Mesenchymal stem cell (in vitro differentiated cells and primary cell): ENCODE results near the gene TIMM17A.

Experiments used
- DNase-seq: peaks from one replicate; pipeline ENCODE4 v3.0.0-alpha.2; 2013
- H2AFZ ChIP-seq: one replicate; pipeline ENCODE4 v1.6.1; 2013; ENCODE audit warnings: low read depth, mild to moderate bottlenecking, control low read depth, inconsistent platforms, low read length, moderate library complexity
- H2AK5ac ChIP-seq: 2 replicates; pipeline ENCODE4 v1.6.1; 2013; ENCODE audit warnings: low read length, moderate library complexity, mild to moderate bottlenecking, inconsistent platforms; ENCODE audit not compliant: severe bottlenecking
- H2BK120ac ChIP-seq: one replicate; pipeline ENCODE4 v1.6.1; 2013; ENCODE audit warnings: low read depth, mild to moderate bottlenecking, inconsistent platforms, low read length, moderate library complexity
- H2BK12ac ChIP-seq, 2 experiments: one replicate each; pipeline ENCODE4 v1.6.1; 2013; ENCODE audit warnings: inconsistent platforms in 2 of 2, low read length in 2 of 2, mild to moderate bottlenecking in 2 of 2, moderate library complexity in 2 of 2, control low read depth in 1 of 2
- H2BK15ac ChIP-seq: one replicate; pipeline ENCODE4 v1.6.1; 2013; ENCODE audit warnings: mild to moderate bottlenecking, low read depth, inconsistent platforms; ENCODE audit not compliant: poor library complexity, severe bottlenecking
- H2BK5ac ChIP-seq: 2 replicates; pipeline ENCODE4 v1.6.1; 2013; ENCODE audit warnings: low read depth, mild to moderate bottlenecking, low read length, control low read depth, inconsistent platforms; ENCODE audit not compliant: poor library complexity, severe bottlenecking
- H3K14ac ChIP-seq, 2 experiments: one replicate each; pipeline ENCODE4 v1.6.1; 2013; ENCODE audit warnings: inconsistent platforms in 2 of 2, low read length in 2 of 2, control low read depth in 1 of 2, mild to moderate bottlenecking in 1 of 2, moderate library complexity in 1 of 2
- H3K18ac ChIP-seq, 2 experiments: one replicate each; pipeline ENCODE4 v1.6.1; 2013; ENCODE audit warnings: inconsistent platforms in 2 of 2, low read length in 2 of 2, control low read depth in 1 of 2, low read depth in 1 of 2, mild to moderate bottlenecking in 1 of 2
- H3K23ac ChIP-seq, 2 experiments: one replicate each; pipeline ENCODE4 v1.6.1; 2013; ENCODE audit warnings: inconsistent platforms in 2 of 2, low read length in 2 of 2, mild to moderate bottlenecking in 2 of 2, moderate library complexity in 2 of 2, control low read depth in 1 of 2
- H3K27ac ChIP-seq: 2 replicates; pipeline ENCODE4 v1.5.1; 2013; ENCODE audit warnings: mild to moderate bottlenecking, moderate library complexity, low read length, control low read depth, inconsistent platforms; ENCODE audit not compliant: poor library complexity, severe bottlenecking
- H3K27me3 ChIP-seq, 2 experiments: 2 replicates each; pipeline versions ENCODE4 v1.6.1 to v1.7.0; 2013; ENCODE audit warnings: low read length in 2 of 2, mild to moderate bottlenecking in 2 of 2, moderate library complexity in 2 of 2, control low read depth in 1 of 2, inconsistent platforms in 1 of 2; ENCODE audit not compliant: control insufficient read depth in 1 of 2, insufficient read depth in 1 of 2
- H3K36me3 ChIP-seq, 2 experiments: 2 replicates each; pipeline versions ENCODE4 v1.6.1 to v1.7.0; 2013; ENCODE audit warnings: low read length in 2 of 2, control low read depth in 1 of 2, inconsistent platforms in 1 of 2, low read depth in 1 of 2, mild to moderate bottlenecking in 1 of 2; ENCODE audit not compliant: insufficient read depth in 2 of 2, control insufficient read depth in 1 of 2
- H3K4ac ChIP-seq, 2 experiments: one replicate each; pipeline ENCODE4 v1.6.1; 2013; ENCODE audit warnings: inconsistent platforms in 2 of 2, low read length in 2 of 2, mild to moderate bottlenecking in 2 of 2, moderate library complexity in 2 of 2, control low read depth in 1 of 2, low read depth in 1 of 2
- H3K4me1 ChIP-seq: 2 replicates; pipeline ENCODE4 v1.6.1; 2013; ENCODE audit warnings: low read depth, low read length, control low read depth; ENCODE audit not compliant: control insufficient read depth, insufficient read depth
- H3K4me2 ChIP-seq: 2 replicates; pipeline ENCODE4 v1.6.1; 2013; ENCODE audit warnings: low read length, mild to moderate bottlenecking, inconsistent platforms; ENCODE audit not compliant: poor library complexity, severe bottlenecking
- H3K4me3 ChIP-seq, 2 experiments: 2 replicates each; pipeline versions ENCODE4 v1.5.1 to v1.7.0; 2013; ENCODE audit warnings: low read length in 2 of 2, mild to moderate bottlenecking in 2 of 2, control low read depth in 1 of 2, low read depth in 1 of 2; ENCODE audit not compliant: insufficient read depth in 1 of 2
- H3K79me1 ChIP-seq: replicated peaks from 2 replicates; pipeline ENCODE4 v1.6.1; 2013; ENCODE audit warnings: mild to moderate bottlenecking, control low read depth, low read length, inconsistent platforms; ENCODE audit not compliant: poor library complexity, severe bottlenecking
- H3K9ac ChIP-seq: 2 replicates; pipeline ENCODE4 v1.7.0; 2013; ENCODE audit warnings: mild to moderate bottlenecking, low read length, moderate library complexity
- H3K9me3 ChIP-seq: 2 replicates; pipeline ENCODE4 v1.7.0; 2013; ENCODE audit warnings: mild to moderate bottlenecking, low read length; ENCODE audit not compliant: control insufficient read depth
- H4K8ac ChIP-seq: one replicate; pipeline ENCODE4 v1.6.1; 2013; ENCODE audit warnings: inconsistent platforms, mild to moderate bottlenecking, low read length, moderate library complexity
- H4K91ac ChIP-seq: one replicate; pipeline ENCODE4 v1.6.1; 2013; ENCODE audit warnings: mild to moderate bottlenecking, low read length, inconsistent platforms
- WGBS: methylation state at CpG from one replicate; pipeline ENCODE4 v1.1.7; 2013; ENCODE audit warnings: mixed read lengths; 5-methylcytosine and 5-hydroxymethylcytosine counted together

TIMM17A gene

DNA sequence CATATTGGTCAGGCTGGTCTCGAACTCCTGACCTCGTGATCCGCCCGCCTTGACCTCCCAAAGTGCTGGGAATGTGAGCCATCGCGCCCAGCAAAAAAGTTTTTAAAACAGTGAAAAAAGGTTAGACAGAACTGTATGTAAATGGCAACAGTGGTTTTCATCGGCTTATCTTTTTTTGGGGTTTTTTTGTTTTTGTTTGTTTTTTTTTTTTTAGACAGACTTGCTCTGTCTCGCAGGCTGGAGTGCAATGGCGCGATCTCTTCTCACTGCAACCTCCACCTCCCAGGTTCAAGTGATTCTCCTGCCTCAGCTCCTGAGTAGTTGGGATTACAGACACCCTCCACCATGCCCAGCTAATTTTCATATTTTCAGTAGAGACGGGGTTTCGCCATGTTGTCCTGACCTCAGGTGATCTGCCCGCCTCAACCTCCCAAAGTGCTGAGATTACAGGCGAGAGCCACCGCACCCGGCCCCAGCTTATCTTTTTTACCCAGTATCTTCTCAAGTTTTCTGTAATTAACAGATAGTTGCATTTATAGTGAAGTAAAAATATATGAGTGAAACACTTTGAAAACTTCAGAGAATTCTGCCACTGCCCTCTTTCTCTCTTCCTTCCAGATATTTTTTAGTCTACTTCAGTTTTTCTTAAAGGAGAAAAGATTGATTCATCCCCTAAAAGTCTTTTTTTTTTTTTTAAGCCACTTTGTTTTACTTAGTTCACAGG, 13.1 kb downstream of the TIMM17A start:
- Histone ChIP-seq H3K9ac (no peak overlapping the region), H3K27me3 (no peaks in the 10 kb centered on the region), H2BK5ac (no peak overlapping the region), H3K23ac (no peak overlapping the region), H3K79me1 (peaks cover 5% of the 10 kb centered on the region), H3K14ac (no peak overlapping the region), H4K91ac (no peak overlapping the region), H3K36me3 (peaks cover 20 to 68% of the 10 kb centered on the region in 2 experiments), H2AK5ac (no peak overlapping the region), H4K8ac (no peak overlapping the region), H2AFZ (no peak overlapping the region), H3K9me3 (no peaks in the 10 kb centered on the region), H3K4me3 (no peak overlapping the region), H3K4me2 (no peak overlapping the region), H2BK15ac (no peak overlapping the region), H3K27ac (no peak overlapping the region), H3K4me1 (peaks cover 8% of the 10 kb centered on the region), H2BK12ac (no peak overlapping the region), H3K18ac (no peak overlapping the region), H3K4ac (no peak overlapping the region), H2BK120ac (no peak overlapping the region)
- 90% methylated on average over 12 of the region's 16 CpGs for WGBS
- DNase-seq, result no peak

DNA sequence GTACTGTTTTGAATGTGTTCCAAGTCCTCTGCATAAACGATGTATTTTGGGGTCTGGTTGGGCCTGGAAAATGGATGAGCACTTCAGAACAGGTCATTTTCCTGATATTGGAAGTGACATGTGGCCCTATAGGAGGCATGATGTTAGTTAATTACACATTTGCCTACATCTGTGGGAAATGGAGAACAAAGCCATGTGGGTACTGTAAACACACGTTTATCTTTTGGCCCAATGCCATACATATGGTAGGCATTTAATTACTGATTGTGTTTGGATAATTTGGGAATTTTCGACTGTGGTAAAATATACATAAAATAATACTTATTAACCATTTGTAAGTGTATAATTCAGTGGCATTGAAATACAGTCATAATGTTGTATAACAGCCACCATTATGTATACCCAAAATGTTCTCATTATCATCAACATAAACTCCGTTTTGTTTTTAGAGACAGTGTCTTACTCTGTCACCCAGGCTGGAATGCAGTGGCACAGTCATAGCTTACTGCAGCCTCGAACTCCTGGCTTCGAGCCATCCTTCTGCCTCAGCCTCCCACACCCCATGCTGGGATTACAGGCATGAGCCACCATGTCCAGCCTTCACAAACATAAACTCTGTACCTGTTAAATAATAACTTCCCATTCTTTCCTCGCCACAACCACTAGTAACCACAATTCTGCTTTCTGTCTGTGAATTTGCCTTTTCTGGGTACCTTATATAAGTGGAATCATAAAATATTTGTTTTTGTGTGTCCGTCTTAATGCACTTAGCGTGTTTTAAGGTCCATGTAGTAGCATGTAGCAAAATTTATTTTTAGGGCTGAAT, 15.2 kb downstream of the TIMM17A start:
- WGBS, result 73% methylated on average over 7 of the region's 9 CpGs
- H3K18ac ChIP-seq, result no peak overlapping the region
- no peak overlapping the region for H2AK5ac ChIP-seq
- H3K23ac ChIP-seq, result no peak overlapping the region
- H2BK15ac ChIP-seq, result no peak overlapping the region
- H3K9me3 ChIP-seq, result no peaks in the 10 kb centered on the region
- H3K27me3 ChIP-seq, result no peaks in the 10 kb centered on the region
- H3K4me2 ChIP-seq, result no peak overlapping the region
- H2BK12ac ChIP-seq, result no peak overlapping the region
- H4K8ac ChIP-seq, result no peak overlapping the region
- no peak overlapping the region for H2AFZ ChIP-seq
- peaks cover 8% of the 10 kb centered on the region for H3K4me1 ChIP-seq
- H3K9ac ChIP-seq, result peak overlapping the region; percentile 22
- H3K79me1 ChIP-seq, result peaks cover 3% of the 10 kb centered on the region
- H3K4ac ChIP-seq, result no peak overlapping the region
- H4K91ac ChIP-seq, result no peak overlapping the region
- no peak overlapping the region for H3K14ac ChIP-seq
- peak; percentile 15 for DNase-seq
- H3K27ac ChIP-seq, result no peak overlapping the region
- no peak overlapping the region for H2BK120ac ChIP-seq
- H3K4me3 ChIP-seq, result no peak overlapping the region
- H3K36me3 ChIP-seq, result peaks cover 20 to 51% of the 10 kb centered on the region in 2 experiments
- H2BK5ac ChIP-seq, result no peak overlapping the region

DNA sequence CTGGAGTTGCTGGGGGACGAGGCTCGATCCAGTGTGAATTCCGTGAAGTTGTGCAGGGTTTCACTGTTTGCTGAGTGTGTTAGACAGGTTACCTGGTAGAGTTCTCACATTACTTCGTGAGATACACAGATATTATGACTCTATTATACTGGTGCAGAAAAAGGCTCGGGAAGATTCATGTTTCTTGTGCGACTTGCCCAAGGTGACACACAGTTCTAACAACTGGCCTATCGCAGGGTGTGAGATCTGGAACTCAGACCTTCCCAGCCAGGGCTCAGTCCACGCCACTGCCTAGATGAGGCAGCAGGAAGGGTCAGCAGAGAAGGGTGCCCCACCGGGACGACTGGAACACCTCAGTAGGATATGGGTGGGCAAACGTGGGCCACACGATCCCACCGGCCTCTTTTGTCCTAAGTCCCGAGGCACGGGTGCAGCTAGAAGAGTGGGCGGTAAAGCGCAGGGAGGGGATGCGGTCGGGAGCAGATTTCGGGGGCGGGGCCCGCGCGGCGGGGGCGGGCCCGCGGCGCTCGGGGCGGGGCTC, 26.8 kb downstream of the TIMM17A start:
- Histone ChIP-seq H3K9me3 (no peaks in the 10 kb centered on the region), H4K91ac (no peak overlapping the region), H2BK5ac (no peak overlapping the region), H3K23ac (no peak overlapping the region), H2BK12ac (peak overlapping the region in 1 of 2 experiments; percentile 4), H2AFZ (peak overlapping the region; percentile 11), H3K4me3 (peak overlapping the region; percentile 38 to 86), H3K27ac (no peak overlapping the region), H3K9ac (peak overlapping the region; percentile 91), H3K36me3 (peaks cover 0 to 4% of the 10 kb centered on the region in 2 experiments), H3K14ac (no peak overlapping the region), H2BK15ac (no peak overlapping the region), H4K8ac (peak overlapping the region; percentile 9), H3K4me2 (peak overlapping the region; percentile 15), H3K4me1 (peaks cover 15% of the 10 kb centered on the region), H3K79me1 (peaks cover 3% of the 10 kb centered on the region), H2AK5ac (no peak overlapping the region), H3K4ac (peak overlapping the region in 1 of 2 experiments; percentile 42), H3K18ac (peak overlapping the region in 1 of 2 experiments; percentile 55), H3K27me3 (no peaks in the 10 kb centered on the region), H2BK120ac (no peak overlapping the region)
- no peak for DNase-seq
- WGBS, result 19% methylated on average over 24 of the region's 31 CpGs
